Keratinocyte (primary cell): ENCODE results near the gene TEX22. TPM values are rescaled to one million over a fixed set of nuclear protein-coding genes. Genes with fewer than 3 reads are reported as not detected.

ENCODE experiments used
- DNase-seq: peaks from one replicate; pipeline ENCODE4 v3.0.0-alpha.2; 2011; ENCODE audit warnings: low read depth, missing footprints, low spot score
- FAIRE-seq: peaks from 2 replicates; lab custom pipeline; 2011; peaks lifted over from hg19 to GRCh38; lab: Jason Lieb, UNC
- H2AFZ ChIP-seq: 2 replicates; pipeline ENCODE4 v1.6.0; 2012; ENCODE audit warnings: low read length, control low read depth, inconsistent platforms; ENCODE audit not compliant: control insufficient read depth
- H3K27ac ChIP-seq: 2 replicates; pipeline ENCODE4 v1.5.1; 2011; ENCODE audit warnings: low read length; ENCODE audit not compliant: control insufficient read depth, insufficient read depth
- H3K27me3 ChIP-seq: 3 replicates; pipeline ENCODE4 v1.6.0; 2011; ENCODE audit warnings: low read length; ENCODE audit not compliant: control insufficient read depth, insufficient read depth; ENCODE audit errors: extremely low read depth
- H3K36me3 ChIP-seq, 2 experiments: 2 replicates in 1 of 2; 3 replicates in 1 of 2; pipeline ENCODE4 v1.5.1; 2011; ENCODE audit warnings: low read length in 2 of 2, mild to moderate bottlenecking in 1 of 2; ENCODE audit not compliant: control insufficient read depth in 2 of 2, insufficient read depth in 2 of 2; ENCODE audit errors: extremely low read depth in 1 of 2
- H3K4me1 ChIP-seq: 3 replicates; pipeline ENCODE4 v1.5.1; 2011; ENCODE audit warnings: low read length; ENCODE audit not compliant: control insufficient read depth, insufficient read depth; ENCODE audit errors: extremely low read depth
- H3K4me2 ChIP-seq: 3 replicates; pipeline ENCODE4 v1.6.0; 2011; ENCODE audit warnings: low read depth, low read length; ENCODE audit not compliant: control insufficient read depth, insufficient read depth; ENCODE audit errors: extremely low read depth
- H3K4me3 ChIP-seq, 3 experiments: fragments of 200-600 bp in 1 of 3; sonication (generic) in 1 of 3; 2 replicates in 2 of 3; 3 replicates in 1 of 3; pipeline ENCODE4 v1.5.1; 2011 to 2016; ENCODE audit warnings: low read length in 3 of 3, mild to moderate bottlenecking in 3 of 3, control low read depth in 2 of 3, inconsistent platforms in 1 of 3, low read depth in 1 of 3, mixed read lengths in 1 of 3, mixed run types in 1 of 3, moderate library complexity in 1 of 3; ENCODE audit not compliant: control insufficient read depth in 2 of 3, insufficient read depth in 2 of 3; ENCODE audit errors: extremely low read depth in 1 of 3
- H3K79me2 ChIP-seq: 2 replicates; pipeline ENCODE4 v1.6.0; 2012; ENCODE audit warnings: low read length; ENCODE audit not compliant: control insufficient read depth, insufficient read depth
- H3K9ac ChIP-seq: 3 replicates; pipeline ENCODE4 v1.6.0; 2011; ENCODE audit warnings: low read length; ENCODE audit not compliant: control insufficient read depth, insufficient read depth; ENCODE audit errors: extremely low read depth
- H3K9me1 ChIP-seq: 3 replicates; pipeline ENCODE4 v1.6.0; 2011; ENCODE audit warnings: low read length; ENCODE audit not compliant: control insufficient read depth, insufficient read depth; ENCODE audit errors: extremely low read depth
- H3K9me3 ChIP-seq: 2 replicates; pipeline ENCODE4 v1.5.1; 2012; ENCODE audit warnings: low read depth, low read length; ENCODE audit not compliant: control insufficient read depth
- H4K20me1 ChIP-seq: 3 replicates; pipeline ENCODE4 v1.6.0; 2011; ENCODE audit warnings: low read length; ENCODE audit not compliant: control insufficient read depth, insufficient read depth; ENCODE audit errors: extremely low read depth
- EZH2 ChIP-seq: IDR thresholded peaks from one replicate; pipeline ENCODE4 v1.6.1; 2012; ENCODE audit warnings: inconsistent platforms, mild to moderate bottlenecking, low read length, moderate library complexity
- dilution Hi-C: fragments of 300-500 bp; cut with MboI; formaldehyde crosslinking; loops from one replicate; pipeline ENCODE4 v1.7.0; 2020; ENCODE audit warnings: low sequenced_read_pairs; ENCODE audit not compliant: extremely low pct_ligation_motif_present
- polyA plus RNA-seq, 5 experiments: library from polyadenylated mRNA; depleted of rRNA in 3 of 5; stranded (reverse) in 3 of 5; stranded (forward) in 1 of 5; unstranded in 1 of 5; fragments of >200 nt; gene quantifications; 1 replicate in 1 of 5; 2 replicates in 3 of 5; 3 replicates in 1 of 5; pipeline versions ENCODE4 v1.2.1 to v1.2.3, GENCODE V29; 2011 to 2012; ENCODE audit warnings: missing spikeins in 2 of 5, low read depth in 1 of 5, low replicate concordance in 1 of 5
- TF ChIP-seq, protein P1 (sequence below), 3 experiments: IDR thresholded peaks in 1 of 3; conservative IDR thresholded peaks in 1 of 3; optimal IDR thresholded peaks in 1 of 3; 2 replicates in 2 of 3; 3 replicates in 1 of 3; pipeline versions ENCODE3 to v1.5.1; 2011; ENCODE audit warnings: low read length in 3 of 3, mild to moderate bottlenecking in 3 of 3, moderate library complexity in 2 of 3, control low read depth in 1 of 3, inconsistent platforms in 1 of 3; ENCODE audit not compliant: insufficient read depth in 2 of 3; ENCODE audit errors: extremely low read depth in 1 of 3

The TEX22 gene
- polyA plus RNA-seq, 1 donor (not counting 4 experiments of a cell fraction or from before 2014, with no cell fraction given): 0.03 TPM

DNA sequence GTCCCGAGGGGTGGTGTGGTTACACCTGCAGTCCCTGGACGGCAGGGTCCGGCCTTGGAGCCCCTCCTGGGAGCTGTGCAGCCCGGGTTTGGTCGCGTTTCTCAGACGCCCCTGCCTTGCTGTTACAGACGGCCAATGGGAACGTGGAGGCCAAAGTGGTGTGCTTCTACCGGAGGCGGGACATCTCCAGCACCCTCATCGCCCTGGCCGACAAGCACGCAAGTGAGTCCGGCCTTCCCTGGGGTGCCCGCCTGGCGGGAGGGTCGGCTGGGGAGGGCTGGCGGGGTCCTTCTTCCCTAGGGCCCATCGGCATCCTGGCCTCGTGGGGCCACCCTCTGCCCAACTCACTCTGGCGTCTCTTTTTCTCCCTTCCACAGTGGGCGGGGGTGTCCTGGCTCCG is 47.0 kb downstream of the TEX22 start:
- Histone ChIP-seq H3K79me2 (peaks cover 16% of the 10 kb centered on the region), H3K36me3 (peaks cover 13 to 20% of the 10 kb centered on the region in 2 experiments), H3K4me1 (no peaks in the 10 kb centered on the region), H3K9me3 (no peaks in the 10 kb centered on the region), H2AFZ (no peak overlapping the region), H3K27ac (no peak overlapping the region), H3K4me3 (no peak overlapping the region), H4K20me1 (peaks cover 2% of the 10 kb centered on the region), H3K9me1 (no peaks in the 10 kb centered on the region), H3K9ac (no peak overlapping the region), H3K4me2 (no peak overlapping the region), H3K27me3 (no peaks in the 10 kb centered on the region)
- dilution Hi-C loops: no loop called here
- TF ChIP-seq EZH2: no peak
- TF ChIP-seq, protein P1, sequence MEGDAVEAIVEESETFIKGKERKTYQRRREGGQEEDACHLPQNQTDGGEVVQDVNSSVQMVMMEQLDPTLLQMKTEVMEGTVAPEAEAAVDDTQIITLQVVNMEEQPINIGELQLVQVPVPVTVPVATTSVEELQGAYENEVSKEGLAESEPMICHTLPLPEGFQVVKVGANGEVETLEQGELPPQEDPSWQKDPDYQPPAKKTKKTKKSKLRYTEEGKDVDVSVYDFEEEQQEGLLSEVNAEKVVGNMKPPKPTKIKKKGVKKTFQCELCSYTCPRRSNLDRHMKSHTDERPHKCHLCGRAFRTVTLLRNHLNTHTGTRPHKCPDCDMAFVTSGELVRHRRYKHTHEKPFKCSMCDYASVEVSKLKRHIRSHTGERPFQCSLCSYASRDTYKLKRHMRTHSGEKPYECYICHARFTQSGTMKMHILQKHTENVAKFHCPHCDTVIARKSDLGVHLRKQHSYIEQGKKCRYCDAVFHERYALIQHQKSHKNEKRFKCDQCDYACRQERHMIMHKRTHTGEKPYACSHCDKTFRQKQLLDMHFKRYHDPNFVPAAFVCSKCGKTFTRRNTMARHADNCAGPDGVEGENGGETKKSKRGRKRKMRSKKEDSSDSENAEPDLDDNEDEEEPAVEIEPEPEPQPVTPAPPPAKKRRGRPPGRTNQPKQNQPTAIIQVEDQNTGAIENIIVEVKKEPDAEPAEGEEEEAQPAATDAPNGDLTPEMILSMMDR (optimal IDR thresholded peaks at IDR 0.05 in 1 of 3, IDR thresholded peaks at IDR 0.05 in 1 of 3, conservative IDR thresholded peaks at IDR 0.05 in 1 of 3; ENCODE audit: extremely low read depth in 1 of 3, insufficient read depth in 2 of 3, low read length in 3 of 3): no peak
- DNase-seq (no peak), FAIRE-seq (no peak)

DNA sequence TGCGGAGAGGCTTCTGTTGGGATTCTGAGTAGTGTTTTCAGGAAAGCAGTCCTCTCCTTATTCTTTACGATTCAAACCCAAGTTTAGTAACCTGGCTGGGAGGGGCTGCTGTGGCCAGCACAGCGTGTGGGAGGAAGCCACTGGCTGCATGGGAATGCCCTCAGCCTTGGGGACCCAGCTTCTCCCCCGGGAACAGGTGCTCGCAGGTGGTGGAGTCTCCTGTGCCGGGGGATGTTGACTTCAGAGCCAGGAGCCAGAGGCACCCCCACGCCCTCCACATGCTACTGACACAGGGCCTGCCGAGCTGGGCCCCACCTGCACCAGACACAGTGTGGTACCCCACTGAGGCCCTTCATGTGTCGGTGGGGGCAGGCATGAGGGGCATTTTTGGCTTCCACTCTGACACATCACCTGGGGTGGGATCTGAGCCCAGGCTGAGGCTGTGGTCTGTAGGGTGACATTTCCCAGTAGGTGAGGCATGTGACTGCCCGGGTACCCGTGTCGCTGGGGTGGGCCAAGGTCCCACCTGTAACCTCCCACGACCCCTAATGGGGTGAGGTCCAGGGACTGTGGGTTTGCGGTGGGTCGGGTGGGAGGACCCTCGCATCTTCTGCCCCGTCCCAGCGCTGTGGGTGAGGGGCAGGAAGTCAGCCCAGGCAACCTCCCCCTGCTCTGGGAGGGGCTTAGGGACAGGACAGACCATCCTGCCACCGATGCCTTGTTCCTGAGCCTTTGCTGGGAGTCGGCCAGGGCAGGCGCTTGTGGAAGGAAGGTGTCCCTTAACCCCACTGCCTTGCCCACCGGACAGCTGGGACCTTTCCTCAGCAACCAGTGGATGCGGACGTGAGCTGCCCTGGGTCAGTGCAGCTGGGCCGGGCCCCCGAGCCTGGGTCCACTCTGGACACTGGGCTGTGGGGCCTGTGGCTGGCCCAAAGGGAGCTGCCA is 47.8 kb downstream of the TEX22 start:
- no peaks in the 10 kb centered on the region for H3K4me1 ChIP-seq

More for the DNA sequence above, 47.8 kb downstream of the TEX22 start:
- peaks cover 2% of the 10 kb centered on the region for H4K20me1 ChIP-seq
- TF ChIP-seq EZH2: no peak
- TF ChIP-seq, protein P1 (optimal IDR thresholded peaks at IDR 0.05 in 1 of 3, IDR thresholded peaks at IDR 0.05 in 1 of 3, conservative IDR thresholded peaks at IDR 0.05 in 1 of 3; ENCODE audit: extremely low read depth in 1 of 3, insufficient read depth in 2 of 3, low read length in 3 of 3): no peak
- DNase-seq: no peak
- H3K4me3 ChIP-seq: no peak overlapping the region
- no peak overlapping the region for H2AFZ ChIP-seq
- no peak overlapping the region for H3K9ac ChIP-seq
- no peak overlapping the region for H3K27ac ChIP-seq
- peaks cover 15% of the 10 kb centered on the region for H3K79me2 ChIP-seq
- dilution Hi-C loops: no loop called here
- H3K4me2 ChIP-seq: no peak overlapping the region
- H3K9me1 ChIP-seq: no peaks in the 10 kb centered on the region
- H3K27me3 ChIP-seq: no peaks in the 10 kb centered on the region
- FAIRE-seq: no peak
- no peaks in the 10 kb centered on the region for H3K9me3 ChIP-seq
- peaks cover 16 to 23% of the 10 kb centered on the region in 2 experiments for H3K36me3 ChIP-seq
